NCI-H345 treated with DMSO at 0.1 percent for 48 hours (cell line): ENCODE results near the gene HSDL2.

Experiments used
- DNase-seq: peaks from one replicate; lab custom pipeline; 2025; ENCODE audit not compliant: unreplicated experiment; lab: John Stamatoyannopoulos, UW

The HSDL2 gene

DNA sequence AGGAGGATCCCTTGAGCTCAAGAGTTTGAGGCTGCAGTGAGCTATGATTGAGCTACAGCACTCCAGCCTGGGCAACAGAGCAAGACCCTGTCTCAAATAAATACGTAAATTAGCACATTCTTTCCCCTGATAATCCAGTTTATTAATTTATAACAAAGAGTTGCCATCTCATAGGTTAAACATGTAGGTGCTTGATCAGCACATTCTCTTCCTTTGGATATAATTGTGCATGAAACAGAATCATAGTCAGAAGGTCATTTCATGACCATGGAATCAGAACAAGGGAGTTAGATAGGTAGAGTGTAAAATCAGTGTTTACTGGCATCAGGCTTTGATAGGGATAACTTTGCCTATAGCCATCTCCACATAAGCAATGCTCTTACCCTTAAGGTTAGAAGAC lies 63.7 kb downstream of the HSDL2 start:
- no peak for DNase-seq

- no peak for DNase-seq
Observed at GRCh38 chr9:112445196-112445595, 65.3 kb downstream of the HSDL2 start.

- DNase-seq = no peak
Observed at GRCh38 chr9:112446080-112446479, 66.2 kb downstream of the HSDL2 start.

- no peak for DNase-seq
Observed at GRCh38 chr9:112446526-112446925, 66.6 kb downstream of the HSDL2 start.

DNA sequence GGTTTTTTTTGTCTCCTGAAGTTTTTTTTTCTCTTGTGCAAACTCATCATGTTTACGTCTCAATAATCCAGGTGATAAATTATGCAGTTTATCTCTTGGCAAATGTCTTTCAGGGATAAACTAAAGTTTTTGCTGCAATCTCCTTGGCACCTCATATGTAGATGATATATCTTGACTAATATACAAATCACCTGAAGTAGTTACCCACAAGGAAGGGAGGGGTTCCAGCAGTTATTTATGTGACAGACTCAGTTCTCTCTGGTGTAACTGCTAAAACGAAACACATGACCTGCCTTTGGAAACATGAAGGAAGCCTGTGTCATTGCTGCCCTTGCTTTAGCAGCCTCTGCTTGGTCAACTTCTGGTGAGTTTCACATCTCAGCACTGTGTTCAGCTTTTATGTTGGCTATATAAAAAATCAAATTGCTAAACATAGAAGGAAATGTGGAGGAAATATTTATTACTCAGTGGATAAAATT lies 67.4 kb downstream of the HSDL2 start:
- DNase-seq = no peak

DNA sequence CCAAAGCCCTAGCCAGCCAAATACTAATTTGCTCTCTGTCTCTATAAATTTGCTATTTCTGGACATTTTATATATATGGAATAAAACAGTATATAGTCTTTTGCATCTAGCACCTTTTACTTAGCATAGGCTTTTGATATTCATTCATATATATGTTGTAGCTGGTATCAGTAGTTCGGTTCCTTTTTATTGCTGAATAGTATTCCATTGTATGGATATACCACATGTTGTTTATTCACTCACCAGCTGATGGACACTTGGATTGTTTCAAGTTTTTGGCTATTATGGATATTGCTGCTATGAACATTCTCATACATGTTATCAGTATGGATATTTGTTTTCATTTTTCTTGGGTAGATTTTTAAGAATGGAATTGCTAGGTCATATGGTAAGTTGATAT lies 82.9 kb downstream of the HSDL2 start:
- no peak for DNase-seq

- DNase-seq = no peak
Observed at GRCh38 chr9:112465352-112465751, 85.4 kb downstream of the HSDL2 start.

DNA sequence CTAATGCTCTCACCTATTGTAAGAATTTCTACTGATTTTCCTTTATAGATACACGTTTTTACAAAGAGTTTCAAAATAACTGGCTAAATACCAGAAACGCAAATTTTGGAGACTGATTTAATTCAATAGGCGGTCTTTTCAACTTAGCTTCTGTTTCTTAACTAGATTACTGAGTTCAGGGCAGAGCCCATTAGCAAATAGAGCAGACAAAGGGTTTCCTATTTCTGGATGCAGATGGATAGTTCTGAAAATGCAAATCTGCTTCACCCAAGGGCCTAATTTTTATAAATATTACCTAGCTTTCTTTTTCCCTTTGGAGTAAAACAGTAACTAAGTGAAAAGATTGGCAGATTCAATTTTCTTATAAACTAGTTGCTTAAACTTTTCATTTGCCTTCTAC lies 93.1 kb downstream of the HSDL2 start:
- no peak for DNase-seq

DNA sequence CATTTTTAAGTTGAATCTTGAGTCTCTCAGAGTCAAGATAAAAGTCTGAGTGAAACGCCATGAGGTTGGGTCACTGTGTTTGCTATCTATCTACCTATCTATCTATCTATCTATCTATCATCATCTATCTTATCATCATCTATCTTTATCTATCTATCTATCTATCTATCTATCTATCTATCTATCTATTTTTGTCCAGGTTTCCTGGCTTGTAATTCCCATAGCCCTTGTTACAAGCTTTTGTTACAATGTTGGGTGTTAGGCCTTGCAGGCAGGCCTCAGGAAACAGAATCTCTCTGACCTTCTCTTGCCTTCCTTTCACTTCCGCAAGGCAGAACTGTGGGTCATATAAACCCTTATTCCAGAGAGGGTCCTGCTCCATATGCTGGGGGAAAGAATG lies 94.1 kb downstream of the HSDL2 start:
- DNase-seq = no peak

DNA sequence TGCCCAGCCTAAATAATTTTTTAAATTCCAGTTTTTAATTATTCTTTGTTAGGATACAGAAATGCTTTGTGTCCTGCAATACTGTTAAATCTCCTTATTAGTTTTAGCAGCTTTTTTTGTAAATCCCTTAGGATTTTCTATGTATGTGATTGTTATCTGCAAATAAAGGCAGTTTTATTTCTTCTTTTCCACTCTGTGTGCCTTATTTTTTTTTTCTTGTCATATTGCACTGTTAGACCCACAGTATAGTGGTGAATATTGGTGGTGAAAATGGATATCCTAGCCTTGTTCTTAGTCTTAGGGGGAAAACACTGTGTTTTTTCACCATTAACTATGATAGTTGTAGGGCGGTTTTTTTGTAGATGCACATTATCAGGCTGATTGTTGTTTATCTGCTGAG lies 95.4 kb downstream of the HSDL2 start:
- no peak for DNase-seq

- no peak for DNase-seq
Observed at GRCh38 chr9:112477330-112477729, 97.4 kb downstream of the HSDL2 start.

- no peak for DNase-seq
Observed at GRCh38 chr9:112479221-112479620, 99.3 kb downstream of the HSDL2 start.

GRCh38 chr9:112484607-112485006 lies 104.7 kb downstream of the HSDL2 start:
- DNase-seq = no peak

GRCh38 chr9:112485574-112485973 lies 105.7 kb downstream of the HSDL2 start:
- no peak for DNase-seq

DNA sequence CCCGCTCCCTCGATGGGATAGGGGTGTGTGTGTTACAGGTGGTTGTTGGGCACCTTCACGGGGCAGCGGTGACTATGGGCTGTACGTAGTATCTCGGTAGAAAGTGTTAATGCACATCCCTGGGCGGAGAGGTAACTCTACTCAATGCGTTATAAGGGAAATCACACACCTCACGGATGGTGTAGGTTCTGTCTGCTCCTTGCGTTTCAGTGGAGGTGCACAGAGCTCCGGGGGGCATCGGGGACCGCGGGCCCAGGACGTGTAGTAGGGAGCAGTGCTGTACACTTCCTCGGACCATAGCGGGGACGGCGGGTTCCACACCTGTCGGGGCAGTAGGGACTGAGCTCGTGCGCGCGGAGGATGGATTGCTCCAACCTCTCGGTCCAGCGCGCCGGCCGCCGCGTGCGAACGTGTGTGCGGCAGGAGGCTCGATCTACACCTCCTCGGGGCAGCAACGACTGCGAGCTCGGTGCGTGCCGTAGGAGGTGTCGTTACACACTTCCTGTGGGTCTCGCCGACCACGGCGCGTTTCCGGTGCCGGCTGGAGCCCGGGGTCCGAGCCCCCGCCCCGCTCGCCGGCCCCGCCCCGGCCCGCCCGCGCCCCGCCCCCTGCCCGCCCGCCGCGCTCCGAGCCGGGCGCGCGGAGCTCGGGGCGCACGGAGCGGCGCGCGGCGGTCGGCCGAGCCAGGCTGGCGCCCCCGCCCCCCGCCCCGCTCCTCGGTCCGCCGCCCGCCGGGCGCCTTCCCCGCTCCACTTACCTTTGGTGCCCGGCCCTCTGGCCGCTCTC lies 106.5 kb downstream of the HSDL2 start, which contains the start of gene KIAA1958:
Gene KIAA1958 (plus strand): TSS at position 607 of the 787 bp plus-strand sequence. CDS start 87,254 bp downstream, outside the sequence.
- peak; percentile 62 for DNase-seq

DNA sequence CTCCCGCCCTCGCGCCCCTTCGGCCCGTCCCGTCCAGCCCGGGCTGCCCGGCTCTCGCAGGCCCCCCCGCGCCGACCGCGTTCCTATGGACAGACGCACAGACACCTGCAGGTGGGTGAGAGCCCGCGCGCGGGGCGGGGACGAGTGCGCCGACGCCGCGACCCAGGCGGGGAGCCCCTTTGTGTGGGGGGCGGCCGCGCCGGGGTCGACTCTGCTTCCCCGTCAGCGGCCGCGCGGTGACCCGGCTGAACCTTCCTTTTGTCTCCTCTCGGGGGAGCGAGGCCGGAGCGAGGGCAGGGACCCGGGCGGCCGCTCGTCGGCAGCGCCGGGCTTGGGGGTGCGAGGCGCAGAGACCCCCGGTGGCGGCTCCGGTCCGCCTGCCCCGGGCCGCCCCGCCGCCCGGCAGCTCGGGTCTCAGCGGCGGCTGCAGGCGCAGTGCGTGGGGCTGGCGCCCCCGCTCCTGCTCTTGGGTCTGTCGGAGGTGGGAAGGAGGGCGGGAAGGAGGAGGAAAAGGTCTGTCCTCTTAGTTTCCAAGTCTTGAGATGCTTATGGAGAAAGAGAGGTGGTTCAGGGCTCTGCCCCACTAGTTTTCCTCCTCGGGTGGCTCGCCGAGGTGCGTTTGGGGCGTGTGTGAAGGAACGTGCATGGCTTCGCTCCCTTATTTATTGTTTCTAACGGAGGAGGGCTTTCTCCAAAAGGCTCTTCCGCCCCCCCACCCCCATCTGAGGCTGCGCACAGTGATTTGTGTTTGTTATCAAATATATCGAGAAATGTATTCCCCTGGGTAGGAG lies 107.3 kb downstream of the HSDL2 start:
- peak; percentile 12 for DNase-seq

DNA sequence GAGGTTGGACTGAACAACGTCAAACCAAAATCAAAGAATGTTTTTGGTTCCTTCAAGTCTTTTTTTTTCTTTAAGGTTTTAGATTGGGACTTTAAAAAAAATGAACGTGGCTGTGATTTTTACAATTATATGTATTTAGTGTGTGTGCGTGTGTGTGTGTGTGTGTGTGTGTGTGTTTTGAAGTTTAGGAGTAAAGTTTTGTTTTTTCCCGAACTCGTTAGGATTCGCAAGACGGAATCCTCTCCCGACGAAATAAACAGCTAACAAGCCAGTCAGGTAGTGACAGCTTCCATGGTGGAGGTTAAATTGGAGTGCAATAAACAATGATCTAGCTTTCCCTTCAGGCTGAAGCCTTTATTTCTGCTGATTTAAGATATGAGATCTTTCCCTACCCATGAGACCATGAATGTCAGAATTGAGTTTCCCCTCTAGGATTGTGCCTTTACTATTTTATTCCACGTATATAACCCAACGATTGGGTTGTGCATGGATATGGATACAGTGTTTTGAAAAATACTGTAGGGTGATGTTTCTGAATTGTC lies 108.0 kb downstream of the HSDL2 start:
- DNase-seq = no peak

GRCh38 chr9:112489039-112489546 lies 109.2 kb downstream of the HSDL2 start:
- no peak for DNase-seq

GRCh38 chr9:112489876-112490666 lies 110.2 kb downstream of the HSDL2 start:
- DNase-seq = no peak

DNA sequence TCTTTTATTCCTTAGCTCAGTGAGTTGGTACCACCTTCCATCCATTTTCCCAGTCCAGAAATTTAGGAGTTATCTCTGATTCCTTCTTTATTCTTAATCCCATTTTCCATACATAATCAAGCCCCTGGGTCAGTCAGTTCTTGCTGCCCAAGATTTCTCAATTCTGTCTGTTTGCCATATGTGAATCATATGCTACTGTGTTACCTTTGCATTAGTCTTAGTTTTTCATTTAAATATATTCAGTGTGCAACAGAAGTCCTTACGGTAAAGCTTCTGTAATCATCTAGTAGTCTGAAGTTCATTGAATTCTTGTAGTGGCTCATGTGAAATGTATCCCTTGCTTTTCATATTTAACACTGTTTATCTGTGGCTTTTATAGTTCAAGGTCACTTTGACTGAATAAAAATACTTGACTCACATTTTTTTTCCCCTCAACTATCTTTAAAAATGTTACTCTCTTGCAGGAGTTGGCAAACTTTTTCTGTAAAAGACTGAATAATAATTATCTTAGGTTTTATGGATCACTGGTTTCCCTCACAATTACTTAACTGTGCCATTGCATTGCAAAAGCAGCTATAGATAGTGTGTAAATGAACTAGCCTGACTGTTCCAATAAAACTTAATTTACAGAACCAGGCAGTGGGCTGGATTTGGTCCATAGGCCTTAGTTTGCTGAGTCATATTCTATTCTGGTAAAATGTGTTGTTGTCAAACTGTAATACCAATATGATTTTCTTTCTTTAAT lies 113.7 kb downstream of the HSDL2 start:
- no peak for DNase-seq
